SK-N-SH (cell line): ENCODE results near the gene DNMT3B. TPM values are rescaled to one million over a fixed set of nuclear protein-coding genes. Genes with fewer than 3 reads are reported as not detected.

Experiments
- CTCF ChIA-PET: fragments of 300-600, 350-600 bp; formaldehyde crosslinking; extraction: SDS; loops from one replicate; lab custom pipeline; 2021; lab: Yijun Ruan, JAX
- POLR2A ChIA-PET: fragments of 350-600 bp; sonication (Branson Sonifier 250); formaldehyde crosslinking; extraction: SDS; loops from one replicate; lab custom pipeline; 2020; ENCODE audit warnings: antibody characterized with exemption, inconsistent platforms; lab: Yijun Ruan, JAX
- DNase-seq: peaks from one replicate; pipeline ENCODE4 v3.0.0; 2012
- H2AFZ ChIP-seq: fragments of 200-600 bp; sonication (generic); 2 replicates; pipeline ENCODE4 v1.8.1; 2016; ENCODE audit warnings: antibody characterized with exemption, mild to moderate bottlenecking, low read depth
- H3F3A ChIP-seq: fragments of 200-600 bp; sonication (generic); replicated peaks from 2 replicates; pipeline ENCODE3; 2016; ENCODE audit warnings: antibody characterized with exemption, mild to moderate bottlenecking; ENCODE audit not compliant: insufficient read depth
- H3K27ac ChIP-seq, 2 experiments: fragments of 200-500 bp in 1 of 2; fragments of 200-600 bp in 1 of 2; sonication (Bioruptor generic) in 1 of 2; sonication (generic), shearing (Covaris generic) in 1 of 2; 2 replicates each; pipeline versions ENCODE4 v1.5.1 to v1.6.1; 2014 to 2016; ENCODE audit warnings: low read depth in 2 of 2, inconsistent platforms in 1 of 2, low read length in 1 of 2, mild to moderate bottlenecking in 1 of 2, mixed read lengths in 1 of 2
- H3K27me3 ChIP-seq: fragments of 200-600 bp; sonication (generic), shearing (Covaris generic); 2 replicates; pipeline ENCODE4 v1.6.1; 2016; ENCODE audit warnings: mixed run types; ENCODE audit not compliant: insufficient read depth
- H3K36me3 ChIP-seq, 2 experiments: fragments of 200-500 bp in 1 of 2; fragments of 200-600 bp in 1 of 2; sonication (Bioruptor generic) in 1 of 2; sonication (generic) in 1 of 2; replicated peaks in 1 of 2; 2 replicates each; pipeline versions ENCODE3 to v1.5.1; 2014 to 2016; ENCODE audit warnings: low read length in 1 of 2, mild to moderate bottlenecking in 1 of 2; ENCODE audit not compliant: insufficient read depth in 2 of 2, control insufficient read depth in 1 of 2
- H3K4me1 ChIP-seq, 2 experiments: fragments of 200-500 bp in 1 of 2; fragments of 200-600 bp in 1 of 2; sonication (Bioruptor generic) in 1 of 2; sonication (generic), shearing (Covaris generic) in 1 of 2; 2 replicates each; pipeline versions ENCODE4 v1.5.1 to v1.6.1; 2014 to 2016; ENCODE audit warnings: low read depth in 1 of 2, low read length in 1 of 2, mixed run types in 1 of 2; ENCODE audit not compliant: insufficient read depth in 2 of 2, control insufficient read depth in 1 of 2
- H3K4me2 ChIP-seq: fragments of 200-600 bp; sonication (generic), shearing (Covaris generic); 2 replicates; pipeline ENCODE4 v1.6.1; 2017; ENCODE audit warnings: mixed run types
- H3K4me3 ChIP-seq, 2 experiments: fragments of 200-500 bp in 1 of 2; fragments of 200-600 bp in 1 of 2; sonication (Bioruptor generic) in 1 of 2; sonication (generic), shearing (Covaris generic) in 1 of 2; 2 replicates each; pipeline versions ENCODE4 v1.5.1 to v1.8.1; 2014 to 2016; ENCODE audit warnings: low read depth in 2 of 2, inconsistent platforms in 1 of 2, low read length in 1 of 2, mild to moderate bottlenecking in 1 of 2, mixed read lengths in 1 of 2, moderate library complexity in 1 of 2
- H3K79me2 ChIP-seq: fragments of 200-600 bp; sonication (generic); 2 replicates; pipeline ENCODE4 v1.8.1; 2017; ENCODE audit warnings: mild to moderate bottlenecking; ENCODE audit not compliant: insufficient read depth
- H3K9ac ChIP-seq: fragments of 200-600 bp; sonication (generic); 2 replicates; pipeline ENCODE4 v1.6.1; 2017; ENCODE audit warnings: mixed run types
- H3K9me2 ChIP-seq: fragments of 200-600 bp; sonication (generic); 2 replicates; pipeline ENCODE4 v1.6.1; 2017; ENCODE audit warnings: mixed run types
- H3K9me3 ChIP-seq: fragments of 200-600 bp; sonication (generic); 2 replicates; pipeline ENCODE4 v1.6.1; 2017; ENCODE audit warnings: mixed run types, mild to moderate bottlenecking, moderate library complexity
- H4K20me1 ChIP-seq: fragments of 200-600 bp; sonication (generic); 2 replicates; pipeline ENCODE4 v1.6.1; 2017; ENCODE audit warnings: mild to moderate bottlenecking, mixed run types; ENCODE audit not compliant: insufficient read depth
- CHD2 ChIP-seq: fragments of 150-350 bp; IDR thresholded peaks from 2 replicates; pipeline ENCODE4 v1.6.1; 2018; ENCODE audit warnings: low read length; ENCODE audit not compliant: partially characterized antibody
- EZH2phosphoT487 ChIP-seq: fragments of 200-600 bp; sonication (generic); IDR thresholded peaks from 2 replicates; pipeline ENCODE4 v1.6.1; 2017; ENCODE audit warnings: low read depth, mixed run types, mild to moderate bottlenecking, antibody characterized with exemption, moderate library complexity, borderline replicate concordance
- FOXJ3 ChIP-seq: sonication (generic); formaldehyde crosslinking; IDR thresholded peaks from 2 replicates; pipeline ENCODE4 v1.5.1; 2020; ENCODE audit warnings: mild to moderate bottlenecking, missing genetic modification reagents
- GABPA ChIP-seq: IDR thresholded peaks from 2 replicates; pipeline ENCODE4 v1.4.0; 2012; ENCODE audit warnings: low read depth, mild to moderate bottlenecking
- GATA2 ChIP-seq: sonication (generic); formaldehyde crosslinking; IDR thresholded peaks from 2 replicates; pipeline ENCODE4 v1.5.0; 2020; ENCODE audit warnings: mild to moderate bottlenecking, missing genetic modification reagents
- JUND ChIP-seq: IDR thresholded peaks from 2 replicates; pipeline ENCODE4 v1.4.0; 2012
- RAD21 ChIP-seq: IDR thresholded peaks from 2 replicates; pipeline ENCODE4 v1.6.1; 2012; ENCODE audit warnings: mild to moderate bottlenecking, low read length
- TAF1 ChIP-seq: IDR thresholded peaks from 2 replicates; pipeline ENCODE4 v1.6.1; 2012; ENCODE audit warnings: low read depth, mild to moderate bottlenecking, low read length, moderate library complexity, borderline replicate concordance
- YY1 ChIP-seq: IDR thresholded peaks from 2 replicates; pipeline ENCODE4 v1.4.0; 2012; ENCODE audit warnings: low read depth, mild to moderate bottlenecking
- WGBS: methylation state at CpG from one replicate; pipeline ENCODE4 v1.1.6; 2017; ENCODE audit warnings: low lambda C conversion rate; 5-methylcytosine and 5-hydroxymethylcytosine counted together
- polyA plus RNA-seq, 3 experiments: library from polyadenylated mRNA; depleted of rRNA; stranded (reverse); fragments of >200 nt; gene quantifications; 2 replicates each; pipeline ENCODE4 v1.2.3, GENCODE V29; 2012
- TF ChIP-seq, protein P1 (sequence below): fragments of 150-350 bp; IDR thresholded peaks from 2 replicates; pipeline ENCODE4 v1.6.1; 2017; ENCODE audit warnings: antibody characterized with exemption, low read length, low read depth, borderline replicate concordance
- TF ChIP-seq, protein P2 (sequence below): fragments of 150-350 bp; IDR thresholded peaks from 2 replicates; pipeline ENCODE4 v1.6.1; 2016; ENCODE audit warnings: mild to moderate bottlenecking, low read depth, low read length
- TF ChIP-seq, protein P3 (sequence below): IDR thresholded peaks from 2 replicates; pipeline ENCODE4 v1.4.0; 2012; ENCODE audit warnings: low read depth
- TF ChIP-seq, protein P4 (sequence below): fragments of 200-600 bp; sonication (generic); IDR thresholded peaks from 2 replicates; pipeline ENCODE4 v1.6.1; 2017; ENCODE audit warnings: antibody characterized with exemption, mild to moderate bottlenecking, moderate library complexity
- TF ChIP-seq, protein P5 (sequence below): IDR thresholded peaks from 2 replicates; pipeline ENCODE4; 2012
- TF ChIP-seq, protein P6 (sequence below): IDR thresholded peaks from 2 replicates; pipeline ENCODE4 v1.4.0; 2012; ENCODE audit warnings: low read depth, borderline replicate concordance

The DNMT3B gene
- polyA plus RNA-seq, 1 of the 3 experiments (the other 2 are of a cell fraction) = 2.2 TPM

DNA sequence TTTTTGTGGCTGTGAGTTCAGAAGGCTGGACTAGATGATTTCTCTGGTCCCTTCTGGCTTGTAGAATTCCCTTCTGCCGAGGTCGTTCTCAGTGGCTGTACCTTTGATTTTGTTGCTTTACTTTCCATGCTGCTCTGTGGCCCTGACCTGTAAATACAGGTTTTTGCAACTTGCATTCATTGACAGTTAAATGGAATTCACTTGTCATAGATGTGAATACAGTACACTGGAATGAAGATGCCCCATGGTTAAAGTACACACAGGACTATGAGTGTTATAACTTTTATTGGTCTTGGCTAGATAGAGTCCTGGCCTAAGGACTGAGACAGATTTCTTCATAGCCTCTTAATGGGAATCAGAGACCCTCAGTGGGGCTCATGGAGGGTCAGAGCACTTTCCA, 83.6 kb downstream of the DNMT3B start:
- H2AFZ ChIP-seq = no peak overlapping the region
- no peaks in the 10 kb centered on the region for H3K9me2 ChIP-seq
- no peaks in the 10 kb centered on the region for H3F3A ChIP-seq
- H3K4me3 ChIP-seq = no peak overlapping the region
- no peaks in the 10 kb centered on the region for H3K27me3 ChIP-seq
- WGBS = 93% methylated on average over 2 of the region's 2 CpGs
- peaks cover 38% of the 10 kb centered on the region for H4K20me1 ChIP-seq
- peaks cover 48% of the 10 kb centered on the region for H3K79me2 ChIP-seq
- no peak overlapping the region for H3K4me2 ChIP-seq
- no peak overlapping the region for H3K9ac ChIP-seq
- H3K9me3 ChIP-seq = no peaks in the 10 kb centered on the region
- peaks cover 59 to 62% of the 10 kb centered on the region in 2 experiments for H3K36me3 ChIP-seq
- TF ChIP-seq, protein P1, sequence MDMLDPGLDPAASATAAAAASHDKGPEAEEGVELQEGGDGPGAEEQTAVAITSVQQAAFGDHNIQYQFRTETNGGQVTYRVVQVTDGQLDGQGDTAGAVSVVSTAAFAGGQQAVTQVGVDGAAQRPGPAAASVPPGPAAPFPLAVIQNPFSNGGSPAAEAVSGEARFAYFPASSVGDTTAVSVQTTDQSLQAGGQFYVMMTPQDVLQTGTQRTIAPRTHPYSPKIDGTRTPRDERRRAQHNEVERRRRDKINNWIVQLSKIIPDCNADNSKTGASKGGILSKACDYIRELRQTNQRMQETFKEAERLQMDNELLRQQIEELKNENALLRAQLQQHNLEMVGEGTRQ = no peak
- TF ChIP-seq, protein P2, sequence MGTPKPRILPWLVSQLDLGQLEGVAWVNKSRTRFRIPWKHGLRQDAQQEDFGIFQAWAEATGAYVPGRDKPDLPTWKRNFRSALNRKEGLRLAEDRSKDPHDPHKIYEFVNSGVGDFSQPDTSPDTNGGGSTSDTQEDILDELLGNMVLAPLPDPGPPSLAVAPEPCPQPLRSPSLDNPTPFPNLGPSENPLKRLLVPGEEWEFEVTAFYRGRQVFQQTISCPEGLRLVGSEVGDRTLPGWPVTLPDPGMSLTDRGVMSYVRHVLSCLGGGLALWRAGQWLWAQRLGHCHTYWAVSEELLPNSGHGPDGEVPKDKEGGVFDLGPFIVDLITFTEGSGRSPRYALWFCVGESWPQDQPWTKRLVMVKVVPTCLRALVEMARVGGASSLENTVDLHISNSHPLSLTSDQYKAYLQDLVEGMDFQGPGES = no peak
- TF ChIP-seq GATA2 (CRISPR knock-in tag) (no peak), FOXJ3 (CRISPR knock-in tag) (no peak)
- DNase-seq = no peak
- no peak overlapping the region for H3K27ac ChIP-seq
- ChIA-PET POLR2A (no interaction called here), CTCF (interaction anchor here (1.1 to 1.2 kb wide), 2 partner anchors 10 to 56 kb away, joined by 3 to 4 read pairs; no protein-coding TSS in a partner anchor)
- no peaks in the 10 kb centered on the region for H3K4me1 ChIP-seq

DNA sequence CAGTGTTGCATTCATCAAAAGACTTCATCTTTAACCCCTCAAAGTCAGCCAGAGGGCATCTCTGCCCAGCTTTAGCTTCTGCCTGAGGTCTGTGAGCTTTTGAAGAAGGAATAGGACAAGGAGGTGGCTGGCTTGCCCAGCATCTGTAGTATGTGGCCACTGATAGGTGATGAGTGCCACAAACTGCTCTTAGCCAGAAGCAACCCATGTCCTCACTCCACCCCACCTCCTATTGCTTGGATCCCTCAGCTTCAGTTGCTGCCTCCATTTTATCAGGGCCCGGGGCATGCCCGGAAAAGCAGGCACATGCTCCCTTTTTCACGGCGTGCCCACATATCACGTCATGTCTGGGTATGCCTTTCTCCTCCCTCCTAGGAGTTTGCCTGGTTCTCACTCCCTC, 84.7 kb downstream of the DNMT3B start:
- Histone ChIP-seq H3K27me3 (no peaks in the 10 kb centered on the region), H3K4me3 (no peak overlapping the region), H3F3A (no peaks in the 10 kb centered on the region), H3K4me2 (no peak overlapping the region), H3K27ac (no peak overlapping the region), H3K9me3 (no peaks in the 10 kb centered on the region), H3K79me2 (peaks cover 43% of the 10 kb centered on the region), H4K20me1 (peaks cover 38% of the 10 kb centered on the region), H3K9me2 (no peaks in the 10 kb centered on the region), H3K36me3 (peaks cover 58 to 66% of the 10 kb centered on the region in 2 experiments), H3K9ac (no peak overlapping the region), H3K4me1 (no peaks in the 10 kb centered on the region), H2AFZ (no peak overlapping the region)
- 100% methylated on average over 5 of the region's 5 CpGs for WGBS
- no peak for DNase-seq
- POLR2A ChIA-PET = no interaction called here
- CTCF ChIA-PET = interaction anchor here (1.1 to 1.2 kb wide), 2 partner anchors 11 to 57 kb away, joined by 3 to 4 read pairs; no protein-coding TSS in a partner anchor
- TF ChIP-seq YY1 (no peak), EZH2phosphoT487 (no peak), TAF1 (no peak), RAD21 (no peak), JUND (no peak), FOXJ3 (CRISPR knock-in tag) (no peak), CHD2 (no peak), GABPA (no peak)
- TF ChIP-seq, protein P3, sequence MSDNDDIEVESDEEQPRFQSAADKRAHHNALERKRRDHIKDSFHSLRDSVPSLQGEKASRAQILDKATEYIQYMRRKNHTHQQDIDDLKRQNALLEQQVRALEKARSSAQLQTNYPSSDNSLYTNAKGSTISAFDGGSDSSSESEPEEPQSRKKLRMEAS = no peak
- TF ChIP-seq, protein P4, sequence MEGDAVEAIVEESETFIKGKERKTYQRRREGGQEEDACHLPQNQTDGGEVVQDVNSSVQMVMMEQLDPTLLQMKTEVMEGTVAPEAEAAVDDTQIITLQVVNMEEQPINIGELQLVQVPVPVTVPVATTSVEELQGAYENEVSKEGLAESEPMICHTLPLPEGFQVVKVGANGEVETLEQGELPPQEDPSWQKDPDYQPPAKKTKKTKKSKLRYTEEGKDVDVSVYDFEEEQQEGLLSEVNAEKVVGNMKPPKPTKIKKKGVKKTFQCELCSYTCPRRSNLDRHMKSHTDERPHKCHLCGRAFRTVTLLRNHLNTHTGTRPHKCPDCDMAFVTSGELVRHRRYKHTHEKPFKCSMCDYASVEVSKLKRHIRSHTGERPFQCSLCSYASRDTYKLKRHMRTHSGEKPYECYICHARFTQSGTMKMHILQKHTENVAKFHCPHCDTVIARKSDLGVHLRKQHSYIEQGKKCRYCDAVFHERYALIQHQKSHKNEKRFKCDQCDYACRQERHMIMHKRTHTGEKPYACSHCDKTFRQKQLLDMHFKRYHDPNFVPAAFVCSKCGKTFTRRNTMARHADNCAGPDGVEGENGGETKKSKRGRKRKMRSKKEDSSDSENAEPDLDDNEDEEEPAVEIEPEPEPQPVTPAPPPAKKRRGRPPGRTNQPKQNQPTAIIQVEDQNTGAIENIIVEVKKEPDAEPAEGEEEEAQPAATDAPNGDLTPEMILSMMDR = no peak
- TF ChIP-seq, protein P5, sequence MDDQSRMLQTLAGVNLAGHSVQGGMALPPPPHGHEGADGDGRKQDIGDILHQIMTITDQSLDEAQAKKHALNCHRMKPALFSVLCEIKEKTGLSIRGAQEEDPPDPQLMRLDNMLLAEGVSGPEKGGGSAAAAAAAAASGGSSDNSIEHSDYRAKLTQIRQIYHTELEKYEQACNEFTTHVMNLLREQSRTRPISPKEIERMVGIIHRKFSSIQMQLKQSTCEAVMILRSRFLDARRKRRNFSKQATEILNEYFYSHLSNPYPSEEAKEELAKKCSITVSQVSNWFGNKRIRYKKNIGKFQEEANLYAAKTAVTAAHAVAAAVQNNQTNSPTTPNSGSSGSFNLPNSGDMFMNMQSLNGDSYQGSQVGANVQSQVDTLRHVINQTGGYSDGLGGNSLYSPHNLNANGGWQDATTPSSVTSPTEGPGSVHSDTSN = no peak
- TF ChIP-seq, protein P6, sequence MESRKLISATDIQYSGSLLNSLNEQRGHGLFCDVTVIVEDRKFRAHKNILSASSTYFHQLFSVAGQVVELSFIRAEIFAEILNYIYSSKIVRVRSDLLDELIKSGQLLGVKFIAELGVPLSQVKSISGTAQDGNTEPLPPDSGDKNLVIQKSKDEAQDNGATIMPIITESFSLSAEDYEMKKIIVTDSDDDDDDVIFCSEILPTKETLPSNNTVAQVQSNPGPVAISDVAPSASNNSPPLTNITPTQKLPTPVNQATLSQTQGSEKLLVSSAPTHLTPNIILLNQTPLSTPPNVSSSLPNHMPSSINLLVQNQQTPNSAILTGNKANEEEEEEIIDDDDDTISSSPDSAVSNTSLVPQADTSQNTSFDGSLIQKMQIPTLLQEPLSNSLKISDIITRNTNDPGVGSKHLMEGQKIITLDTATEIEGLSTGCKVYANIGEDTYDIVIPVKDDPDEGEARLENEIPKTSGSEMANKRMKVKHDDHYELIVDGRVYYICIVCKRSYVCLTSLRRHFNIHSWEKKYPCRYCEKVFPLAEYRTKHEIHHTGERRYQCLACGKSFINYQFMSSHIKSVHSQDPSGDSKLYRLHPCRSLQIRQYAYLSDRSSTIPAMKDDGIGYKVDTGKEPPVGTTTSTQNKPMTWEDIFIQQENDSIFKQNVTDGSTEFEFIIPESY = no peak
